HL-60/S4 treated with phorbol 12-myristate 13-acetate at 8.2 ng/mL for 4 days and 3 days (cell line): ENCODE results near the gene GPN1.
"Not testable (repeated sequence)": the region's sequence is repeated elsewhere in the genome, so short reads cannot be mapped to it uniquely, and the experiment has no call there.

ENCODE experiments used
- in situ Hi-C: fragments of 300-500 bp; cut with MboI; formaldehyde crosslinking; loops from 2 replicates; pipeline ENCODE4 v1.15.0; 2022; ENCODE audit warnings: low sequenced_read_pairs

The GPN1 gene

GRCh38 chr2:27628767-27629709 lies at the start of gene GPN1, which contains the start of gene CCDC121:
Gene GPN1 (plus strand): TSS chr2:27629050. CDS start chr2:27629059, 9 bp downstream.
Gene CCDC121 (minus strand): TSS chr2:27629012. CDS start chr2:27627799, 1,213 bp downstream.
- in situ Hi-C loops: no loop called here

GRCh38 chr2:27581417-27582128 lies 47.3 kb upstream of the GPN1 start:
- in situ Hi-C loops: no loop called here

GRCh38 chr2:27582129-27582694 lies 46.6 kb upstream of the GPN1 start:
- in situ Hi-C loops: no loop called here

- in situ Hi-C loops: no loop called here
These were observed 46.0 kb upstream of the GPN1 start, which contains the start of gene ZNF512 for GRCh38 chr2:27582695-27583389. Gene ZNF512 (plus strand): TSS chr2:27583042. CDS start chr2:27583113, 71 bp downstream.

- in situ Hi-C loops: no loop called here
These were observed 45.4 kb upstream of the GPN1 start for GRCh38 chr2:27583390-27583915.

GRCh38 chr2:27584597-27584996 lies 44.3 kb upstream of the GPN1 start:
- in situ Hi-C loops: no loop called here

- in situ Hi-C loops: no loop called here
These were observed 41.8 kb upstream of the GPN1 start for GRCh38 chr2:27587025-27587424.

- in situ Hi-C loops: no loop called here
These were observed 40.5 kb upstream of the GPN1 start for GRCh38 chr2:27588308-27588707.

- in situ Hi-C loops: no loop called here
These were observed 37.1 kb upstream of the GPN1 start for GRCh38 chr2:27591745-27592144.

GRCh38 chr2:27593240-27593639 lies 35.6 kb upstream of the GPN1 start:
- in situ Hi-C loops: no loop called here

- in situ Hi-C loops: not testable (repeated sequence)
These were observed 34.7 kb upstream of the GPN1 start for GRCh38 chr2:27594020-27594703.

GRCh38 chr2:27595412-27595811 lies 33.4 kb upstream of the GPN1 start:
- in situ Hi-C loops: not testable (repeated sequence)

- in situ Hi-C loops: no loop called here
These were observed 32.2 kb upstream of the GPN1 start for GRCh38 chr2:27596627-27597026.

GRCh38 chr2:27606611-27607010 lies 22.2 kb upstream of the GPN1 start:
- in situ Hi-C loops: no loop called here

GRCh38 chr2:27613985-27614384 lies 14.9 kb upstream of the GPN1 start:
- in situ Hi-C loops: no loop called here

GRCh38 chr2:27615316-27615715 lies 13.5 kb upstream of the GPN1 start:
- in situ Hi-C loops: no loop called here

- in situ Hi-C loops: no loop called here
These were observed 7.3 kb upstream of the GPN1 start for GRCh38 chr2:27621524-27621923.

- in situ Hi-C loops: no loop called here
These were observed 5.9 kb upstream of the GPN1 start for GRCh38 chr2:27622921-27623384.

GRCh38 chr2:27624943-27625342 lies 3.9 kb upstream of the GPN1 start:
- in situ Hi-C loops: no loop called here

- in situ Hi-C loops: not testable (repeated sequence)
These were observed 2.5 kb upstream of the GPN1 start for GRCh38 chr2:27626323-27626722.
